Measurements from ENCODE around the gene MSMB.

The MSMB gene

DNA sequence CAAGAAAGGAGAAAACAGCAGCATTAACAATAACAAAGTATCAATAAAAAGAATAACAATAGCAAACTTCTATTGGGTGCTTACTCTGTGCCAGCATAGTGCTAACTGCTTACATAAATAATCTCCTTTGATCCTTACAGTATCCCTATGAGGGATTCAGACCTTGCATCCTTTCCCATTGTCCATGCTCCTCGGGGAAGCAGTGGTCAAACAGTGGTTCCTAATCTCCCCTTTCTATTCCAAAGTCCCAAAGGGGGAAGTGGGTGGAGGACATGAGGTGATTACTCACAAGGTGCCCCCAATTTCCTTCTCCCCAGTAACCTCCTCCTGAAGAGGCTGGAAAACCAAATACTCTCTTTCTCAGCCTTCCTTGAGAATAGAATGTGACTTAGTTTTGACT is 22.0 kb upstream of the MSMB start:
- DNase-seq (ENCODE audit: low spot score): no peak
- Histone ChIP-seq H2BK5ac (ENCODE audit: low read length) (no peak overlapping the region), H3K79me1 (ENCODE audit: low read depth, low read length) (no peaks in the 10 kb centered on the region), H3K4me1 (ENCODE audit: control insufficient read depth in 2 of 2, insufficient read depth in 1 of 2, low read depth in 1 of 2, low read length in 2 of 2) (peaks cover 0 to 1% of the 10 kb centered on the region in 2 donors), H2BK15ac (ENCODE audit: low read length) (no peak overlapping the region), H2BK120ac (ENCODE audit: low read depth, low read length) (no peak overlapping the region), H3K4ac (ENCODE audit: low read length) (no peak overlapping the region), H3K23ac (ENCODE audit: low read depth, low read length, poor library complexity) (no peak overlapping the region), H3K27me3 (ENCODE audit: control insufficient read depth in 3 of 3, insufficient read depth in 3 of 3, low read depth in 1 of 3, low read length in 3 of 3) (no peaks in the 10 kb centered on the region), H3K36me3 (replicated peaks in 1 of 2; ENCODE audit: control insufficient read depth in 2 of 2, insufficient read depth in 2 of 2, low read length in 2 of 2) (no peaks in the 10 kb centered on the region), H4K8ac (ENCODE audit: low read depth, low read length) (no peak overlapping the region), H3K9me3 (replicated peaks in 1 of 2; ENCODE audit: control insufficient read depth in 2 of 2, insufficient read depth in 1 of 2, low read depth in 1 of 2, low read length in 2 of 2) (peaks cover 0 to 2% of the 10 kb centered on the region in 2 donors), H2BK12ac (ENCODE audit: low read length) (no peak overlapping the region), H2AFZ (ENCODE audit: low read length) (no peak overlapping the region), H4K91ac (ENCODE audit: low read depth, low read length, poor library complexity) (no peak overlapping the region), H3K27ac (replicated peaks; ENCODE audit: low read length) (no peak overlapping the region), H3K4me3 (ENCODE audit: low read length in 2 of 2) (no peak overlapping the region), H3K9ac (ENCODE audit: low read depth, low read length, poor library complexity) (no peak overlapping the region), H3K18ac (ENCODE audit: low read length) (no peak overlapping the region), H2AK5ac (ENCODE audit: low read depth, low read length) (no peak overlapping the region), H3K4me2 (ENCODE audit: insufficient read depth, low read length, poor library complexity, severe bottlenecking) (no peak overlapping the region), H3K14ac (ENCODE audit: low read length) (no peak overlapping the region)
- no CpG with 5 or more reads among the region's 1 CpG for WGBS, 2 donors (ENCODE audit: extremely low coverage in 2 of 2, insufficient read length in 2 of 2, insufficient replicate concordance in 1 of 2)

GRCh38 chr10:46064269-46064817 is 18.3 kb upstream of the MSMB start:
- Histone ChIP-seq H3K9me3 (replicated peaks in 1 of 2; ENCODE audit: control insufficient read depth in 2 of 2, insufficient read depth in 1 of 2, low read depth in 1 of 2, low read length in 2 of 2) (peaks cover 0 to 2% of the 10 kb centered on the region in 2 donors), H2BK5ac (ENCODE audit: low read length) (no peak overlapping the region), H3K36me3 (replicated peaks in 1 of 2; ENCODE audit: control insufficient read depth in 2 of 2, insufficient read depth in 2 of 2, low read length in 2 of 2) (no peaks in the 10 kb centered on the region), H2BK120ac (ENCODE audit: low read depth, low read length) (no peak overlapping the region), H3K18ac (ENCODE audit: low read length) (no peak overlapping the region), H3K14ac (ENCODE audit: low read length) (no peak overlapping the region), H3K23ac (ENCODE audit: low read depth, low read length, poor library complexity) (no peak overlapping the region), H3K27me3 (ENCODE audit: control insufficient read depth in 3 of 3, insufficient read depth in 3 of 3, low read depth in 1 of 3, low read length in 3 of 3) (no peaks in the 10 kb centered on the region), H2BK12ac (ENCODE audit: low read length) (no peak overlapping the region), H4K91ac (ENCODE audit: low read depth, low read length, poor library complexity) (no peak overlapping the region), H3K9ac (ENCODE audit: low read depth, low read length, poor library complexity) (no peak overlapping the region), H4K8ac (ENCODE audit: low read depth, low read length) (no peak overlapping the region), H3K4ac (ENCODE audit: low read length) (no peak overlapping the region), H2BK15ac (ENCODE audit: low read length) (no peak overlapping the region), H2AFZ (ENCODE audit: low read length) (no peak overlapping the region), H2AK5ac (ENCODE audit: low read depth, low read length) (no peak overlapping the region), H3K27ac (replicated peaks; ENCODE audit: low read length) (no peak overlapping the region), H3K4me3 (ENCODE audit: low read length in 2 of 2) (no peak overlapping the region), H3K79me1 (ENCODE audit: low read depth, low read length) (no peaks in the 10 kb centered on the region), H3K4me2 (ENCODE audit: insufficient read depth, low read length, poor library complexity, severe bottlenecking) (no peak overlapping the region), H3K4me1 (ENCODE audit: control insufficient read depth in 2 of 2, insufficient read depth in 1 of 2, low read depth in 1 of 2, low read length in 2 of 2) (peaks cover 0 to 3% of the 10 kb centered on the region in 2 donors)
- no CpG with 5 or more reads among the region's 1 CpG for WGBS, 2 donors (ENCODE audit: extremely low coverage in 2 of 2, insufficient read length in 2 of 2, insufficient replicate concordance in 1 of 2)
- no peak for DNase-seq (ENCODE audit: low spot score)

- no peak for DNase-seq (ENCODE audit: low spot score)
- no peaks in the 10 kb centered on the region for H3K27me3 ChIP-seq (ENCODE audit: control insufficient read depth in 3 of 3, insufficient read depth in 3 of 3, low read depth in 1 of 3, low read length in 3 of 3)
Observed at GRCh38 chr10:46062723-46063428, 16.8 kb upstream of the MSMB start.

GRCh38 chr10:46060706-46061105 is 14.6 kb upstream of the MSMB start:
- WGBS, 2 donors (ENCODE audit: extremely low coverage in 2 of 2, insufficient read length in 2 of 2, insufficient replicate concordance in 1 of 2): no CpG with 5 or more reads among the region's 3 CpGs
- no peak overlapping the region for H2BK120ac ChIP-seq (ENCODE audit: low read depth, low read length)

More at GRCh38 chr10:46062723-46063428, 16.8 kb upstream of the MSMB start:
- H3K9ac ChIP-seq (ENCODE audit: low read depth, low read length, poor library complexity): no peak overlapping the region
- no peak overlapping the region for H3K27ac ChIP-seq (replicated peaks; ENCODE audit: low read length)
- H3K36me3 ChIP-seq (replicated peaks in 1 of 2; ENCODE audit: control insufficient read depth in 2 of 2, insufficient read depth in 2 of 2, low read length in 2 of 2): no peaks in the 10 kb centered on the region
- H3K4me1 ChIP-seq (ENCODE audit: control insufficient read depth in 2 of 2, insufficient read depth in 1 of 2, low read depth in 1 of 2, low read length in 2 of 2): peaks cover 0 to 2% of the 10 kb centered on the region in 2 donors
- H3K9me3 ChIP-seq (replicated peaks in 1 of 2; ENCODE audit: control insufficient read depth in 2 of 2, insufficient read depth in 1 of 2, low read depth in 1 of 2, low read length in 2 of 2): no peaks in the 10 kb centered on the region
- no peak overlapping the region for H3K23ac ChIP-seq (ENCODE audit: low read depth, low read length, poor library complexity)
- no peaks in the 10 kb centered on the region for H3K79me1 ChIP-seq (ENCODE audit: low read depth, low read length)
- H2BK5ac ChIP-seq (ENCODE audit: low read length): no peak overlapping the region
- no CpG with 5 or more reads among the region's 14 CpGs for WGBS, 2 donors (ENCODE audit: extremely low coverage in 2 of 2, insufficient read length in 2 of 2, insufficient replicate concordance in 1 of 2)
- no peak overlapping the region for H3K14ac ChIP-seq (ENCODE audit: low read length)
- H4K8ac ChIP-seq (ENCODE audit: low read depth, low read length): no peak overlapping the region
- H2BK120ac ChIP-seq (ENCODE audit: low read depth, low read length): no peak overlapping the region
- H3K4me3 ChIP-seq (ENCODE audit: low read length in 2 of 2): no peak overlapping the region
- H4K91ac ChIP-seq (ENCODE audit: low read depth, low read length, poor library complexity): no peak overlapping the region
- H2BK15ac ChIP-seq (ENCODE audit: low read length): no peak overlapping the region
- no peak overlapping the region for H2BK12ac ChIP-seq (ENCODE audit: low read length)
- H3K4me2 ChIP-seq (ENCODE audit: insufficient read depth, low read length, poor library complexity, severe bottlenecking): no peak overlapping the region
- H3K18ac ChIP-seq (ENCODE audit: low read length): no peak overlapping the region
- no peak overlapping the region for H3K4ac ChIP-seq (ENCODE audit: low read length)
- no peak overlapping the region for H2AK5ac ChIP-seq (ENCODE audit: low read depth, low read length)
- H2AFZ ChIP-seq (ENCODE audit: low read length): no peak overlapping the region

More at GRCh38 chr10:46060706-46061105, 14.6 kb upstream of the MSMB start:
- Histone ChIP-seq H4K8ac (ENCODE audit: low read depth, low read length) (peak overlapping the region; percentile 66), H2BK12ac (ENCODE audit: low read length) (no peak overlapping the region), H4K91ac (ENCODE audit: low read depth, low read length, poor library complexity) (no peak overlapping the region), H3K27me3 (ENCODE audit: control insufficient read depth in 3 of 3, insufficient read depth in 3 of 3, low read depth in 1 of 3, low read length in 3 of 3) (no peaks in the 10 kb centered on the region), H3K9me3 (replicated peaks in 1 of 2; ENCODE audit: control insufficient read depth in 2 of 2, insufficient read depth in 1 of 2, low read depth in 1 of 2, low read length in 2 of 2) (no peaks in the 10 kb centered on the region), H3K4me1 (ENCODE audit: control insufficient read depth in 2 of 2, insufficient read depth in 1 of 2, low read depth in 1 of 2, low read length in 2 of 2) (peaks cover 0 to 2% of the 10 kb centered on the region in 2 donors), H3K14ac (ENCODE audit: low read length) (no peak overlapping the region), H3K36me3 (replicated peaks in 1 of 2; ENCODE audit: control insufficient read depth in 2 of 2, insufficient read depth in 2 of 2, low read length in 2 of 2) (no peaks in the 10 kb centered on the region), H3K9ac (ENCODE audit: low read depth, low read length, poor library complexity) (no peak overlapping the region), H3K4me2 (ENCODE audit: insufficient read depth, low read length, poor library complexity, severe bottlenecking) (no peak overlapping the region), H2AK5ac (ENCODE audit: low read depth, low read length) (no peak overlapping the region), H3K4ac (ENCODE audit: low read length) (no peak overlapping the region), H3K79me1 (ENCODE audit: low read depth, low read length) (no peaks in the 10 kb centered on the region), H2AFZ (ENCODE audit: low read length) (peak overlapping the region; percentile 48), H3K4me3 (ENCODE audit: low read length in 2 of 2) (no peak overlapping the region), H3K23ac (ENCODE audit: low read depth, low read length, poor library complexity) (no peak overlapping the region), H2BK5ac (ENCODE audit: low read length) (no peak overlapping the region), H3K18ac (ENCODE audit: low read length) (no peak overlapping the region), H2BK15ac (ENCODE audit: low read length) (no peak overlapping the region), H3K27ac (replicated peaks; ENCODE audit: low read length) (no peak overlapping the region)
- DNase-seq (ENCODE audit: low spot score): no peak
